Endothelial cell of umbilical vein (primary cell): ENCODE results near the gene UTS2R.

ENCODE experiments used
- MYC ChIP-seq: IDR thresholded peaks from one replicate; pipeline ENCODE4 v1.6.1; 2011; ENCODE audit warnings: mild to moderate bottlenecking, low read depth, low read length
- POLR2A ChIP-seq: IDR thresholded peaks from 2 replicates; pipeline ENCODE4 v1.6.1; 2012; ENCODE audit warnings: low read depth, mild to moderate bottlenecking, control low read depth, low read length
- POLR2AphosphoS5 ChIP-seq: IDR thresholded peaks from 2 replicates; pipeline ENCODE4 v1.6.1; 2012; ENCODE audit warnings: low read depth, mild to moderate bottlenecking, control low read depth, low read length, moderate library complexity; ENCODE audit not compliant: insufficient read depth
- TF ChIP-seq, protein P1 (sequence below), 2 donors: IDR thresholded peaks; 1 replicate in 1 of 2; 2 replicates in 1 of 2; pipeline ENCODE4 v1.5.1; 2011; ENCODE audit warnings: low read length in 2 of 2, mild to moderate bottlenecking in 2 of 2, moderate library complexity in 2 of 2, control low read depth in 1 of 2, inconsistent platforms in 1 of 2, low read depth in 1 of 2; ENCODE audit not compliant: insufficient read depth in 1 of 2; ENCODE audit errors: extremely low read depth in 1 of 2

DNA sequence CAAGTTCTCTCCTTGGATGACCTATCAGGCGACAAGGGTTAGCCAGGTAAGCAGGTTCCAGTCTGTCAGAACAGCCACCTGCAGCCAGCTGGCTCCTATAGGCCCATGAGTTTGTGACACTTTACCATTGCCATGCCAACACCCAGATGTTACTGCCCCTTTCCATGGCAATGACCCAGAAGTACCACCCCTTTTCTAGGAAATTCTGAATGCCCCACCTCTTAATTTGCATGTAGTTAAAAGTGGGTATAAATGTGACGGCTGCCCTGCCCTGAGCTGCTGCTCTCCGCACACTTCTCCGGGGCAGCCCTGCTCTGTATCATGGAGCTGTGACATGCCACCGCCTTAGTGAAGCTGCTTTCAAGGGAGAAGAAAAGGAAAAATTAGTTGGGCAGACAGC lies 28.0 kb upstream of the UTS2R start:
- TF ChIP-seq MYC (no peak), POLR2A (no peak), POLR2AphosphoS5 (no peak)
- TF ChIP-seq, protein P1, sequence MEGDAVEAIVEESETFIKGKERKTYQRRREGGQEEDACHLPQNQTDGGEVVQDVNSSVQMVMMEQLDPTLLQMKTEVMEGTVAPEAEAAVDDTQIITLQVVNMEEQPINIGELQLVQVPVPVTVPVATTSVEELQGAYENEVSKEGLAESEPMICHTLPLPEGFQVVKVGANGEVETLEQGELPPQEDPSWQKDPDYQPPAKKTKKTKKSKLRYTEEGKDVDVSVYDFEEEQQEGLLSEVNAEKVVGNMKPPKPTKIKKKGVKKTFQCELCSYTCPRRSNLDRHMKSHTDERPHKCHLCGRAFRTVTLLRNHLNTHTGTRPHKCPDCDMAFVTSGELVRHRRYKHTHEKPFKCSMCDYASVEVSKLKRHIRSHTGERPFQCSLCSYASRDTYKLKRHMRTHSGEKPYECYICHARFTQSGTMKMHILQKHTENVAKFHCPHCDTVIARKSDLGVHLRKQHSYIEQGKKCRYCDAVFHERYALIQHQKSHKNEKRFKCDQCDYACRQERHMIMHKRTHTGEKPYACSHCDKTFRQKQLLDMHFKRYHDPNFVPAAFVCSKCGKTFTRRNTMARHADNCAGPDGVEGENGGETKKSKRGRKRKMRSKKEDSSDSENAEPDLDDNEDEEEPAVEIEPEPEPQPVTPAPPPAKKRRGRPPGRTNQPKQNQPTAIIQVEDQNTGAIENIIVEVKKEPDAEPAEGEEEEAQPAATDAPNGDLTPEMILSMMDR (IDR thresholded peaks at IDR 0.05; ENCODE audit: extremely low read depth in 1 of 2, insufficient read depth in 1 of 2, low read depth in 1 of 2, low read length in 2 of 2), result no peak
